Measurements from ENCODE around the gene CENPP.

Gene CENPP

DNA sequence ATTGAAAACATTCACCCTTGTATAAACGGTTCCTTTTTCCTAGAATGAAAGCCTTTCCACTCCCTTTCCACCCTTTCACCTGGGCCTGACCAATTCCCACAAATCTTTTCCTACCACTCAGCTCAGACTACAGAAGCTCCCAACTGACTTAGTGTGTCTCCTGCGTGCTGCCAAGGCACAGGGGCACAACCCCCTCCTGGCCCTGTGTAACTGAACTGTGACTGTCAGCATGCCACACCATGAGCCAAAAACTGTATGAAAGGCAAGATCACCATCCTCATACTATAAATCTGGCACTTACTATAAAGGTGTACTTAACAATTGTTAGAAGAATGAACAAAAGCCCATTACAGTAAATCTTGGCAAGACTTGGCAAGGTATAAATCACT, 12.1 kb upstream of the CENPP start:
- DNase-seq (ENCODE audit: low spot score), result no peak

DNA sequence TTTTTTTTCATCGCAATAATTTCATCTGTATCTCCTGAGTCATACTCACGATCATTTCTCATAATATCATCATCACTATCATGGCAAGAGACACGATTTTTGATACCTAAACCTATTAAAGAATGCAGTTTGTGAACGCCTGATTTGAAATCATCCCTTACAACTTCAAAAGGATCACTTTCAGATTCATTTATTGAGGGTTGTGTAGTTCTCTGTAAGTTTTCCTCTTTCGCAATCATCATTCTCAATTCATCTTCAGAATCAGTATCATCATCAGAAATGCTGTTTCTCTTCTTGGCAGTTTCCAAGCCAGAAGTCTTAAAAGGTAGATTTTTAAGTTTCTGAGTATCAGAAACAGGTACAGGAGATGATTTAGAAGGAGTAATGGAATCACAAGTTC, 10.3 kb upstream of the CENPP start:
- no peak for DNase-seq (ENCODE audit: low spot score)

DNA sequence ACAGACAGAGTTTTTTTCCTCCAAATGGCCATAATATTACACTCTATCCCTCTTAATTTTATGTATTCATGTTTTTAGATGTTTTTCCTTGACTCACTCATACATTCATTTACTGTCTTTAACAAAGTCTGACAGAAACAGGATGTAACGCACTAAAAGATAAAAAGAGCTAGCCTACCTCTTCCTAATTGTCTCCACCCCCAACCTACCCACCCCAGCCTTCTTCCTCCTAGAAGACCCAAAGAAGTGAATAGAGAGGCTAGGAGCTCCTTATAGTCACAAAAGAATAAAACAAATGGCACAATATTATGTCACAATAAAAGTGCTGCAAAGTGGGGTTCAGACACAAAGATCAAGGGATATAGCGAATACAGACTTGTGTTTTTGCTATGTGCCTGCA, 1.3 kb upstream of the CENPP start:
- no peak for DNase-seq (ENCODE audit: low spot score)

DNA sequence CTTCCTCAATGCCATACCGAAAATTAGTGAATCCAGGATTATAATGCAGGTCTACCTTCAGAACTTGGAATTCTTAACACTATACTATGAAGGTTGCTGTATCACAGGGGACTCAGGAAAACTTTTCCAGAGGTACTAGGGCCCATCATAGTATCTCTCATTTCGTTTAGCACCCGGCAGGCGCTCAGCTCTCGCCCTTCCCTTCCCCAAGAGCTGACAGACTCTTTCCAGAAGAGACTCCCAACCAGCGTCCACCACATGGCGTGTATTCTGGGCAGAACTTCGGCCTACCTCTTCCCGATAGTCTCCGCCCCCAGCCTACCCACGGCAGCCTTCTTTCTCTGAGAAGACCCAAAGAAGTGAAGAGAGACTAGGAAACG, 874 bp upstream of the CENPP start:
- no peak for DNase-seq (ENCODE audit: low spot score)

DNA sequence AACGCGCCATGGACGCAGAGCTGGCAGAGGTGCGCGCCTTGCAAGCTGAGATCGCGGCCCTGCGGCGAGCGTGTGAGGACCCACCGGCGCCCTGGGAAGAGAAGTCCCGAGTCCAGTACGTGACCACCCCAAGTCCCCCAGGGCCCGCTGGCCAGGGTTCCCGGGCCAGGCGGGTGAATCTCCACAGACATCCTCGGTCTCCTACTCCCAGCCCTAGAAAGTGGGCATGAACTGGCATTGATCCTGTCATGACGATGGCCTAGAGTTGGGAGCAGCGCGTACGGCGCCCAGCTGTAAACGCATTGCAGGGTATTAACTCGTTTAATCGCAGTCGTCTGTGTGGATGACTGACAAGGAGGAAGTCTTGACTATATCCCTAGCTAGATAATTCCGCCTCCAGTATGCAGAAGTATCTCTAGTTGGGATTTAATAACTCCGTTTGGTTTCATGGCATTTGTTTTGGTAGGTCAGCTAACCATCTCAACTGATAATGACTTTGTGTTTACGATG, 293 bp downstream of the CENPP start:
- no peak for DNase-seq (ENCODE audit: low spot score)

DNA sequence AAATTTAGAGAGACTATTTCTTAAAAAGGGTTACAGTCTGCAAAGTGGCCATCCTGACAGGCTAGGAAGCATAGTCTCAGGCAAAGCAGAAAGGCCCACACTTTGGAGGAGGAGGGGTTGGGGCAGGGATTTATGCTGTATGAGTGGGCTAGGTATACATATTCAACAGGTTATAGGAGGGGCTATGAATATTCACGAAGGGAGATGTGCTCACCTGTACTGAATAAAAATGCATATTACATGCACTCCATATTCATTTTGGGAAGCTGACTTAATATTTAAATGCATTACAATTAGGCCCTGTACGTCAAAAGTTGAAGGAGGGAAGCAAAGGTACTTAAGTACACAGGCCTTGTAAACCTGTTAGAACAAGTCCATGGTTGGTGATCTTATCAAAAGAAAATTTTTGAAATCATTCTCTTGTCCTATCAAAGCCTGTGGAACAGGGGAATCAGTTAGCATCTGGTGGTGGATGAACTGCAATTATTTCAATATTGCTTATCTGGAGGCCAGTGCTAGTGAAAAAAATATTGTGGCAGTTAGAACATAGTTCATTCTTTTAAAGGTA, 1.6 kb downstream of the CENPP start:
- no peak for DNase-seq (ENCODE audit: low spot score)

DNA sequence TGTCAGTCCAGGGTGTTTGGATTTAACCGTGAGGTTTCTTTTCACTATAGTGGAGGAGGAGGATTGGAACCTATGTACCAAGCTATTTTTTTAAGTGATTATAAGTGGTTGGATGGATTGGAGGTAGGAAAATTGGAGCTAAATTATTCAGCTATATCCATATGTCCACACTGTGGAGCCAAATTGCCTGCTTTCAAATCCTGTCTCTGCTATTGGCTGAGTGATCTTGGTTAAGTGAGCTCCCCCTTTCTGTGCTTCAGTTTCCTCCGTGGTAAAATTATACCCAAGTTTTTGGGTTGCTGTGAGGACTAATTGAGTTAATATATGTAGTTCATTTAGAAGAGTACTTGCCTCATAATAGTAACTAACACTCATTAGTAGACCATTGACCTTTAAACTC, 2.5 kb downstream of the CENPP start:
- no peak for DNase-seq (ENCODE audit: low spot score)

DNA sequence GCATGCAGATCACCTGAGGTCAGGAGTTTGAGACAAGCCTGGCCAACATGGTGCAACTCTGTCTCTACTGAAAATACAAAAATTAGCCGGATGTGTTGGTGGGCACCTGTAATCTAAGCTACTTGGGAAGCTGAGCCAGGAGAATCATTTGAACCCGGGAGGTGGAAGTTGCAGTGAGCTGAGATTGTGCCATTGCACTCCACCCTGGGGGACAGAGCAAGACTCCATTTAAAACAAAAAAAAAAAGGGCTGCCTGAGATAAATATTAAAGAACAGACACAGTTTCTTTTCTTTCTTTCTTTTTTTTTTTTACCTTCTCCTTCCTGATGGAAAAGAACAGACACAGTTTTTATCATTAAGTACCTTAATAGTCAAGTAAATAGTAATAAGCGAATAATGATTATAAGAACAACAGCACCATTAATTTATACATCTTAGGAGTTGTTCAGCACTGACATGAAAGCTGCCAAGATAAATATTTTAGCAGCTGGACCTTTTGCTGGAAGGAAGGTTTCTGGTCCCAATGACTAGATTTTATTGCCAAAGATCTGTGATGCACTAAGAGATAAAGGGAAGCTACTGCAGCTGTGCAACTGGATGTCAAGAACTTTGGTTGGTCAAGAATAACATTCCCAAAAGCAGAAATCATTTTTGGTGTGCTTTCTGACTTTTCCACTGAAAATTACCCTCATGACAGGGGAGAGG, 7.0 kb downstream of the CENPP start:
- no peak for DNase-seq (ENCODE audit: low spot score)

DNA sequence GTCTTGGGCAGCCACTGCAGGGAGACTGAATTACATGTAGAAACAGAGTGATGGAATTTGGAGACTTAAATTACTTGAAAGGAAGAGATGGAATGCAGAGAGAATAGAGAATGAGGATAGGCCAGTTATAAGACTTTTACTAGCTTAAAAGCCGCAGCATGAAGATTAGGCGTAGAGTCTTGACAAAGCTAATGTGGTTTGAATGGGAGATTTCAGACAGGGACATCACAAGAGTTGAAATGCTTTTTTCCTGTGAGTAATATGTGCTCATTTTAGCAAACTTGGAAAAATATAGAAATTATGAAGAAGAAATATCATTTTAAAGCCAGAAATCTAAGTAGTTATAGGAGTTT, 7.5 kb downstream of the CENPP start:
- no peak for DNase-seq (ENCODE audit: low spot score)

DNA sequence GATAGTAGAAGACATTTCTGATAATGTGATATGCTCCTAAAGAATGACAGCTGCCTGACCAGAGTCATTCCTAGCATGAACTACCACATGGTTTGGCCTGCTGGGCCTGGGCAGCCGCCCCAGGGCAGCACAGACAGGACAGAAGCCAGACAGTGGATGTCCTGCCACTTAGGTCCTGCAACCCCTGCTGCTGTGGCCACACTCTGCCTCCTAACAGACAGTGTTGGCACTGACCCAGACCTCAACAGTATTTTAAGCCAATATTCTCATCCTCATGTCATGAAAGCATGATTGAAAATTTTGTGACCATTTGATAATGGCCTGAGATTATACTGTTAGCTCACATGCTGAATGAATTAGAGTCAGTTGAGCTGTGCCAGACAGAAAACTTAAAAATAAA, 15.8 kb downstream of the CENPP start:
- no peak for DNase-seq (ENCODE audit: low spot score)

DNA sequence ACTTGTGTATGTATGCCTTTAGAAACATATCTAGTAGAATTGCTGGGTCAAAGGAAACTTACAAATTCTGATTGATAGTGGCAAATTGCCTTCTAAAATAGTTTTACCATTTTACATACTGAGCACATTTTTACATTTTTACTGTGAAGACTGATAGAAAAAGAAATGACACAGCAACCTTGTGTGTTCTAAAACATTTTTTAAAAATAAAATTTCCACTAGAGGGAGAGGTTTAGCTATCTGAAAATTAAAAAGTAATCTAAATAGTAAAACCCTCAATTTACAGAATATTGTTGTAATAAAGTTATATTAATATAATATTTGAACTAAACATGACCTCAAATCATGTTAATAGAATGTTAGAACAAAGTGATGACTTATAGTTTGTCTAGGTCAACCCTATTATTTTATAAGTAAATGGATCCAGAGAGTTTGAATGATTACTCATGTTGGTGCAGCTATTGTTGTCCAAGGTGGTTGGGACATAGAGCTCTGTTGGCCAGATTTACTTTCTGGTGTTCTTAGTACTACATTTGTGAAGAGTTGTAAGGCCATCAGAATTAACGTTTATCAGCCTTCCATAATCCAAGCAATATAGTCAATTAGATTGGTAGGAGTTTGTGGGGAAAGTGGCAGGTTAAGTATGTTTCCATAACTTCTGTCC, 17.2 kb downstream of the CENPP start:
- no peak for DNase-seq (ENCODE audit: low spot score)

DNA sequence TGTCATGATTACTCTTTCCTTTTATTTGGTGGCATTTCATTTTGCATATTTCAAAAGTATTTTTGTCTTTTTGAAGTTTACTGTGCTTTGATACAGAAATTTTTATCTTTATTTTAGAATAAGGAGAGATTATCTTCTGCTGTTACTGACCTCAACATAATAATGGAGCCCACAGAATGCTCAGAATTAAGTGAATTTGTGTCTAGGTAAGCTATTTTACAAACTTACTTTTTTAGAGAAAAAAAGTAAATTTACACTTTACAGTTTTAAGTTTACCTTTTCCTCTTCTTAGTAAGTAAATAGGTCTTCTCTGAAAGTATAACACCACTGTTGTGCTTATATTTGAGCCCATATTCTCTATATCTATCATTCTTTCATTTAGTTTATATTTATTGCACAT, 19.8 kb downstream of the CENPP start:
- DNase-seq (ENCODE audit: low spot score), result no peak

DNA sequence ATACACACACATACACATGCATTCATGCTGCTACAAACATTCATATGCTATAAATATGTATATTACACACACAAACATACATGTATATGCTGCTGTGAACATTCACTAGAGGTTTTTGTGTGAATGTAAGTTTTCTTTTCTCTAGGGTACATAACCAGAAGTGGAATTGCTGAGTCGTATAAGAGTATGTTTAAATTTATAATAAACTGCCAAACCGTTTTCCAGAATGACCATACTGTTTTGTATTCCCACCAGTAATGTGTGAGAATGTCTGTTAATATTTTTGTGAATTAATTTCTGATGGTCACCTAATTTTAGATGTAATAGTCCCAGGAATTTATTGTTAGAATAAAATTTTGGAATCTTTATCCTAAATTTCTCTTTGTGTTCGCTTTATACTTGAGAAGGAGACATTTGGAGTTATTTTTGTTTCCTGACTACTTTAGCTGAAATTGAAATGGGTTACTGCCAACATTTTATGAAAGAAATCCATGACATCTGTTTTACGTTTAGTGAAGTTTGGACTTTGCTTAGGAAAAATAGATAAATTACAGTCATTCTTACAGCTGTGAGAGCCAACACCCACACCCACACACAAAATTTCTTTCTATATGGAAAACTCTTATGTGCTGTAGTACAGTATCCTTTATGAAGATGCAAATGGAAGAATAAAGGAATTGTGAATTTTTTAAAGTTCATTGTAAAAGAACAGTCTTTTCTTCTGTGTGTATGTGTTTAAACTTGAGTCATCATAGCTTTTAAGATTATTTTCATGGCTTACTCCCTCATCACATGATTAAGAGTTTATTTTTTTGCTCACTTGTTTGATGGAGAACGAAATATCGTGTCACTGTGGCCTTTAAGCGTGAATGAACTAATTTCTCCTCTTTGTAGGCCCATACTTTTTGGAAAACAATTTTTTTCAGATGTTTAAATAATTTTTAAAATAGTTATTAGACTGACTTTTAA, 24.3 kb downstream of the CENPP start:
- no peak for DNase-seq (ENCODE audit: low spot score)

DNA sequence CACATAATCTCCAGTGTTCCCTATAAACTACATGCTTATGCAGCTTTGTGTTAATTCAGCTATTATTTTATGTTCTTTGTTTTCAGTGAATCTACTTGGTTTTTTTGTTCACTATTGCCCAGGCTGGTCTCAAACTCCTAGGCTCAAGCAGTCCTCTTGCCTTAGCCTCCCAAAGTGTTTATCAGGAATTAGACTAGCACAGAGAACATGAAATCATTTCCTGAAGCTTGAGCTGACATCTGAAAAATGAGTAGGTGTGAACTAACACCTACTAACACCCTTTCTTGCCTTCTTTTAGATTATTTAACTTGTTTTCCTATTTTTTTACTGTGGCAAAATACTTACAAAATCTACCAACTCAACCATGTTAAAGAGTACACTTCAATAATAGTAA, 25.0 kb downstream of the CENPP start:
- no peak for DNase-seq (ENCODE audit: low spot score)

DNA sequence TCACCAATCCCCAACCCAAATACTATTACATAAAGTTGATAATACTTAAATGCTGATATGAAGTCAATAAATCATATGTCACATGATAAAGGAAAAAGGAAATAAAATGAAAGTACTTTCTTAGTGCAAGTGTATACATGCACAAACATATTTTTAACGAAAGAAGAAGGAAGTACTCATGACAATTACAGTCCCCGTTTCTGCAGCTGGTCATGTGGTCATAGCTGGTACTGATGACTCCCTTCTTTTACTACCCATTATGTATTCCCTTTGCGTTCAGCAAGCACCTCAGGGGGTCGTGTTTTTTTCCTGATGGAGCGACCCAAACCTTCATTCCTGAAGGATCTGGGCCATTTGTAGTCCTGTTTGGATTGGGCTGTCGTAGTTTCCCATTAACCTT, 27.3 kb downstream of the CENPP start:
- no peak for DNase-seq (ENCODE audit: low spot score)

DNA sequence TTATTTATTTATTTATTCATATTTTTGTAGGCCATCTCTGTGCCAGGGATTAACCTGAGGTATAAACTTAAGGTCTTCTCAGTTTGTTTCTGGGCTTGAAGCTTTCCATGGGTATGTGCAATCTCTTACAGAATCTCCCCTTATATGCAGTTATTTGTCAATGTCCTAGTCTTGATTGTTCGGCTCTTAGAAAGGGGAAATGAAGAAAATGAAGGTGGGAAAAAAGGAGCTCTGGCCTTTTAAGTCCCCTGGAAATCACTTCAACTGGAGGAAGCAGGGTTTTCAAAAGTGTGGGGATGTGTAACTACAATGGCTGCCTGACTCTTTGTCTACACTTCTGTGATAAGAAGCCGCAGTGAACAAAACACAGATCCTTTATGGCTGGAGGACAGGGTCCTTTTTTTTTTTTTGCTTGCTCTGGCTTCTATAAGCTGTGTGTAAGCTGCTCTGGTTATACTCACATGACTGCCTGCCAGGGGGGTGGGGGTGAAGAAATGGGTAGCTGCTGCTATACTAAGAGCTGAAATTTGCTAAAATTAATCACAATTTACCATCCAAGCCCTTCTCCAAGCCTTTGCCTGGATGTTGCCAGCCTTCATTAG, 33.7 kb downstream of the CENPP start:
- no peak for DNase-seq (ENCODE audit: low spot score)

DNA sequence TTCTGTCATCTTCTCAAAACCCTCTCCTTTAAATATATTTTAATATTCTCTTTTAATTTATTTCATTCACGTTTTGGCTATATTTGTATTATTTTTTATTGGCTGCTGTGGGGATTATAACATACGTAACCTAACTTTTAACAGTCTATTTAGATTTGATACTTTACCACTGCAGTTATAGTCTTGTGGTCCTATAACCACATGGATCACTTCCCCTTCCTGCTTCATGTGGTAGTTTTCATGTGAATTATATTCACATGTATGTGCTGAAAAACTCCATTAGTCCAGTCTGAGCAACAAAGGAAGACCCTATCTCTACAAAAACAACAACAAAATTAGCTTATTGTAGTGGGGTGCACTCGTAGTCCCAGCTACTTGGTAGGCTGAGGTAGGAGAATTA, 34.3 kb downstream of the CENPP start:
- DNase-seq (ENCODE audit: low spot score), result no peak

DNA sequence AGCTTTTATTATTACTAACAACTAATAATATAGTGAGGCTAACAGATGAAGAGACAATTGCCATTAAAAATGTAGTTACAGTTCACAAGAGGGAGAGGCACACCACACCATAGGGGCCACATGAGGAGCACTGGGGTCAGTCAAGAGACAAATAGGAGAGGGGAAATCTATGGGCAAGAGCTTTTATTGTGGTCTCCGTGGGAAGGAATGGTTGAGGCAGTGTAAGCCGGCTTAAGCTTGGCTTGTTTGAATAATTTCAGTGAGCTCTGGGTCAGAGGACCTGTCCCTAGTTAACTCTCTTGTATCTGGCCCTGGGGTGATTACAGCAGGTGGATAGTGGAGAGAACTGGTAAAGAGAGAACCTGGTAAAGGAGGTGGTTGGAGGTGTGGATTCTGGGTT, 43.3 kb downstream of the CENPP start:
- no peak for DNase-seq (ENCODE audit: low spot score)

DNA sequence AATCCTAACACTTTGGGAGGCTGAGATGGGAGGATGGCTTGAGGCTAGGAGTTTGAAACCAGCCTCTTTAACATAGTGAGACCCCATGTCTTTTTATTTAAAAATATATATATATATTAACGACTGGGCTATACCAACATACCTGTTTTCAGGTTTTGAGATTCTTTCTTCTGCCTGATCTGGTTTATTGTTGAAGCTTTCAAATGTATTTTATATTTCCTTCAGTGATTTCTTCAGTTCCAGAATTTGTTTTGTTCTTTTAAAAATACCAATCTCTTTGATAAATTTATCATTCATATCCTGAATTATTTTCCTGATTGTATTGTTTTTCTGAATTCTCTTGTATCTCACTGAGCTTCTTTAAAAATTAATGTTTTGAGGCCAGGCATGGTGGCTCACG, 47.4 kb downstream of the CENPP start:
- DNase-seq (ENCODE audit: low spot score), result no peak

DNA sequence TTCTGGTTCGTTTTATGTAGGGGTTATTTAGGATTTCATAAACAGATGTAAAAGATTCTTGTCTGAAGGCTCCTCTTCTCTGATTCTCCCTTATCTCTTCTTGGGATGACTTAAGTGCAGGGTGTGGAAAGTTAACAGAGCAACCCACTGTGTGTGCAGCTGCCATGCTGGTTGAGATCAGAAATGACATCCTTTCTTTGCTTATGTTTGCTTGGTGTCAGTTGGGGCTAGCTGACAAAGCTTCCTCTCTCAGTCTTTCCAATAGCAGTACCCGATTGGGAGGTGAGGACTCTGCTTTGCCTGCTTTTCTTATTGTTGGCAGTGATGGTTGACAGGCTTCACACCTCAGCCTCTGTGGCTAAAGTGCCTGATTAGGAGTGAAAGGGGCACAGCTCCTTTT, 52.1 kb downstream of the CENPP start:
- no peak for DNase-seq (ENCODE audit: low spot score)

DNA sequence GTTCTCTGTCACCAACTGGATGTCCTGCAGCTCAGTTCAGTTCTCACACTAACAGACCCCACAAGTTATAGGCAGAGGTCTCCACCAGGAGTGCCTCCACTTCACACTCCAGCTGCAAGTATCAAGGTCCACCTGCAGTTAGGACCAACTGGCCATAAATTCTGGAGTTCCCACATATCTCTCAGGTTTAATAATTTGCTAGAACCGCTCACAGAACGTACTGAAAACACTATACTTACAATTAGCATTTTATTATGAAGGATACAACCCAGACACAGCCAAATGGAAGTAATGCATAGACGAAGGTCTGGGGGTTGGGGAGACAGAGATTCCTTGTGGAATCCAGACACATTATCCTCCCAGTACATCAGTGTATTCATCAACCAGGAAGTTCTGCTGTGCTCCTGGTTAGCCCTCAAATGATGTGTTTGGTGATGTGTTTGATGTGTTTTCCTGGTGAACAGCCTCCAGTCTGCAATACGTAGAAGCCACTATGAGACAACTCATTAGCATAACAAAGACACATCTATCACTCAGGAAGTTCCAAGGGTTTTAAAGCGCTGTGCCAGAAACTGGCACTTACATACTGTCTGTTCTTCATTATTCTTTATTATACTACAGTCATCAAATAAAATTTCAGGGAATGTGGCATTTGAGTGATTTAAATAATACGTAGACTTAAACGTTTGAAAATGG, 53.3 kb downstream of the CENPP start:
- DNase-seq (ENCODE audit: low spot score), result no peak

DNA sequence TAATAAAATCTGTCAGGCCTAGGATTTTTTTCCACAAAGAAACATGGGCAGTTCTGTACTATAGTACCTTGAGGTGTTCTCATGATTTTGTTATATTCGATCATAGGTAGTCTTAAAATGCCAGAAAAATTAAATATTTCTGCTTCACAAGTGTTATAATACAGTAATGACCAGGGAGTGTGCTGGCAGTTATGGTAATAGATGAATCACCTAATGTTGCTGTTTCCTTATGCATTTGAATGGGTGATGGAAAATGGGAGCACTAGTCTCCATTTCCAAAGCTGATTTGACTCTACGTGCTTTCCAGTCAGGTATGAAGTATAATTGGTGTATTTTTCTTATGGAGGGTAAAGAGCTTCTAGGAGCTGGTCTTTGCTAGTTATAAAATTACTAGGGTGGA, 54.9 kb downstream of the CENPP start:
- no peak for DNase-seq (ENCODE audit: low spot score)
